H1 (cell line): ENCODE results near the gene FUNDC2. TPM values are rescaled to one million over a fixed set of nuclear protein-coding genes. Genes with fewer than 3 reads are reported as not detected.

Experiments
- CTCF ChIA-PET: fragments of 300-600 bp; sonication (Branson Sonifier 250); formaldehyde crosslinking; loops from one replicate; lab custom pipeline; 2021; ENCODE audit not compliant: partially characterized antibody; lab: Charles Lee
- POLR2A ChIA-PET: fragments of 300-600 bp; sonication (Branson Sonifier 250); formaldehyde crosslinking; loops from one replicate; lab custom pipeline; 2021; ENCODE audit warnings: inconsistent platforms; ENCODE audit not compliant: partially characterized antibody; lab: Charles Lee
- DNase-seq, 2 experiments: peaks; one replicate each; pipeline versions ENCODE4 v3.0.0 to v3.0.0-alpha.2; 2010 to 2022; ENCODE audit warnings: low spot score in 2 of 2, low read depth in 1 of 2, mixed read lengths in 1 of 2
- FAIRE-seq: peaks from 2 replicates; lab custom pipeline; 2011; peaks lifted over from hg19 to GRCh38; lab: Jason Lieb, UNC
- H2AFZ ChIP-seq: 2 replicates; pipeline ENCODE4 v1.8.1; 2012; ENCODE audit warnings: low read length, inconsistent platforms
- H2AK5ac ChIP-seq: 2 replicates; pipeline ENCODE4 v1.6.1; 2013; ENCODE audit warnings: low read depth, low read length
- H2BK120ac ChIP-seq: replicated peaks from 2 replicates; pipeline ENCODE3; 2013; ENCODE audit warnings: low read depth, low read length, inconsistent platforms
- H2BK12ac ChIP-seq: 2 replicates; pipeline ENCODE4 v1.6.1; 2013; ENCODE audit warnings: low read depth, low read length
- H2BK15ac ChIP-seq: 2 replicates; pipeline ENCODE4 v1.6.1; 2013; ENCODE audit warnings: low read length
- H2BK20ac ChIP-seq: 2 replicates; pipeline ENCODE4 v1.6.1; 2013; ENCODE audit warnings: low read length
- H2BK5ac ChIP-seq: 2 replicates; pipeline ENCODE4 v1.6.1; 2013; ENCODE audit warnings: low read depth, low read length
- H3K14ac ChIP-seq: 2 replicates; pipeline ENCODE4 v1.6.1; 2013; ENCODE audit warnings: inconsistent platforms; ENCODE audit not compliant: insufficient read length
- H3K18ac ChIP-seq: 2 replicates; pipeline ENCODE4 v1.6.1; 2013; ENCODE audit warnings: low read length; ENCODE audit errors: extremely low read depth
- H3K23ac ChIP-seq: 2 replicates; pipeline ENCODE4 v1.6.1; 2013; ENCODE audit warnings: inconsistent platforms; ENCODE audit not compliant: insufficient read length
- H3K23me2 ChIP-seq: 2 replicates; pipeline ENCODE4 v1.6.1; 2013; ENCODE audit warnings: low read depth, low read length
- H3K27ac ChIP-seq: 2 replicates; pipeline ENCODE4 v1.6.1; 2011; ENCODE audit warnings: low read depth, low read length, inconsistent platforms
- H3K27me3 ChIP-seq, 4 experiments: replicated peaks in 1 of 4; 1 replicate in 1 of 4; 2 replicates in 3 of 4; pipeline versions ENCODE4 v1.6.1 to v1.8.1; 2011 to 2013; ENCODE audit warnings: low read length in 3 of 4, mild to moderate bottlenecking in 3 of 4, inconsistent platforms in 2 of 4, mixed read lengths in 2 of 4, moderate library complexity in 1 of 4; ENCODE audit not compliant: control insufficient read depth in 3 of 4, insufficient read depth in 3 of 4; ENCODE audit errors: extremely low read depth in 1 of 4
- H3K36me3 ChIP-seq, 4 experiments: 2 replicates each; pipeline versions ENCODE4 v1.6.1 to v1.8.1; 2011 to 2013; ENCODE audit warnings: mild to moderate bottlenecking in 4 of 4, low read length in 3 of 4, moderate library complexity in 2 of 4, control low read depth in 1 of 4, inconsistent platforms in 1 of 4; ENCODE audit not compliant: insufficient read depth in 4 of 4, control insufficient read depth in 2 of 4
- H3K4ac ChIP-seq: replicated peaks from 2 replicates; pipeline ENCODE3; 2013; ENCODE audit warnings: low read length, low read depth, mixed read lengths, inconsistent platforms; ENCODE audit not compliant: insufficient read length
- H3K4me1 ChIP-seq, 4 experiments: replicated peaks in 1 of 4; 1 replicate in 1 of 4; 2 replicates in 3 of 4; pipeline versions ENCODE4 v1.6.1 to v1.8.1; 2011 to 2013; ENCODE audit warnings: low read length in 3 of 4, inconsistent platforms in 2 of 4, mixed read lengths in 1 of 4; ENCODE audit not compliant: insufficient read depth in 4 of 4, control insufficient read depth in 3 of 4
- H3K4me2 ChIP-seq, 2 experiments: 2 replicates each; pipeline versions ENCODE4 v1.6.1 to v1.8.1; 2011 to 2013; ENCODE audit warnings: low read depth in 2 of 2, low read length in 2 of 2, control low read depth in 1 of 2, inconsistent platforms in 1 of 2, mild to moderate bottlenecking in 1 of 2; ENCODE audit not compliant: insufficient read depth in 1 of 2
- H3K4me3 ChIP-seq, 4 experiments: fragments of 200-600, 300-600 bp in 1 of 4; sonication (generic), shearing (Covaris generic), sonication (Bioruptor Twin) in 1 of 4; 2 replicates each; pipeline versions ENCODE4 v1.5.1 to v1.8.1; 2011 to 2016; ENCODE audit warnings: low read length in 4 of 4, low read depth in 3 of 4, control low read depth in 2 of 4, inconsistent platforms in 2 of 4, mild to moderate bottlenecking in 2 of 4, mixed read lengths in 1 of 4, moderate library complexity in 1 of 4; ENCODE audit not compliant: insufficient read depth in 2 of 4; ENCODE audit errors: extremely low read depth in 1 of 4
- H3K56ac ChIP-seq: replicated peaks from 2 replicates; pipeline ENCODE3; 2013; ENCODE audit warnings: low read depth, mild to moderate bottlenecking, mixed read lengths, low read length, inconsistent platforms; ENCODE audit not compliant: insufficient read length
- H3K79me1 ChIP-seq: 2 replicates; pipeline ENCODE4 v1.6.1; 2013; ENCODE audit warnings: low read depth, low read length, control low read depth
- H3K79me2 ChIP-seq, 2 experiments: 2 replicates each; pipeline versions ENCODE4 v1.6.1 to v1.8.1; 2012 to 2013; ENCODE audit warnings: low read length in 2 of 2, mild to moderate bottlenecking in 2 of 2, inconsistent platforms in 1 of 2; ENCODE audit not compliant: insufficient read depth in 2 of 2, control insufficient read depth in 1 of 2
- H3K9ac ChIP-seq, 4 experiments: replicated peaks in 1 of 4; 1 replicate in 1 of 4; 2 replicates in 3 of 4; pipeline versions ENCODE4 v1.6.1 to v1.8.1; 2011 to 2013; ENCODE audit warnings: low read depth in 3 of 4, low read length in 3 of 4, control low read depth in 2 of 4, mild to moderate bottlenecking in 2 of 4, moderate library complexity in 2 of 4, inconsistent platforms in 1 of 4; ENCODE audit errors: extremely low read depth in 1 of 4
- H3K9me3 ChIP-seq, 2 experiments: 2 replicates each; pipeline versions ENCODE4 v1.6.1 to v1.8.1; 2012 to 2013; ENCODE audit warnings: mild to moderate bottlenecking in 2 of 2, moderate library complexity in 2 of 2, control low read depth in 1 of 2, inconsistent platforms in 1 of 2, low read depth in 1 of 2, low read length in 1 of 2, mixed read lengths in 1 of 2; ENCODE audit not compliant: insufficient read depth in 2 of 2
- H4K20me1 ChIP-seq, 2 experiments: replicated peaks in 1 of 2; 2 replicates each; pipeline versions ENCODE3 to v1.8.1; 2011 to 2013; ENCODE audit warnings: inconsistent platforms in 2 of 2, low read length in 2 of 2, mild to moderate bottlenecking in 1 of 2; ENCODE audit not compliant: insufficient read depth in 2 of 2, control insufficient read depth in 1 of 2
- H4K5ac ChIP-seq: 2 replicates; pipeline ENCODE4 v1.6.1; 2013; ENCODE audit warnings: low read length, low read depth, mixed read lengths, inconsistent platforms; ENCODE audit not compliant: insufficient read length
- H4K8ac ChIP-seq: 2 replicates; pipeline ENCODE4 v1.8.0; 2013; ENCODE audit warnings: mild to moderate bottlenecking, moderate library complexity, low read length, inconsistent platforms; ENCODE audit not compliant: insufficient read depth; ENCODE audit errors: extremely low read depth
- H4K91ac ChIP-seq: replicated peaks from 2 replicates; pipeline ENCODE3; 2013; ENCODE audit warnings: low read length, mixed read lengths, inconsistent platforms; ENCODE audit not compliant: insufficient read length
- GABPA ChIP-seq: IDR thresholded peaks from 2 replicates; pipeline ENCODE4 v1.6.1; 2011; ENCODE audit warnings: mild to moderate bottlenecking, low read length, moderate library complexity, borderline replicate concordance; ENCODE audit not compliant: insufficient read depth
- KDM4A ChIP-seq: IDR thresholded peaks from one replicate; pipeline ENCODE4 v1.7.1; 2012; ENCODE audit warnings: low read depth, mild to moderate bottlenecking, moderate library complexity, low read length, inconsistent platforms; ENCODE audit not compliant: severe bottlenecking
- WGBS, 2 experiments: shearing (Covaris generic) in 1 of 2; methylation state at CpG; one replicate each; pipeline versions ENCODE4 v1.1.6 to v1.1.7; 2013 to 2015; ENCODE audit warnings: low lambda C conversion rate in 2 of 2, mixed read lengths in 2 of 2, inconsistent platforms in 1 of 2, low coverage in 1 of 2, missing lambda C conversion rate in 1 of 2; ENCODE audit not compliant: insufficient replicate concordance in 2 of 2, insufficient coverage in 1 of 2, insufficient read length in 1 of 2; ENCODE audit errors: extremely low coverage in 1 of 2, missing lambda C conversion rate in 1 of 2; 5-methylcytosine and 5-hydroxymethylcytosine counted together
- polyA plus RNA-seq, 7 experiments: library from polyadenylated mRNA; depleted of rRNA in 3 of 7; stranded (reverse) in 5 of 7; unstranded in 2 of 7; fragments of >200 nt in 5 of 7; fragments of 200-250 nt in 2 of 7; gene quantifications; 1 replicate in 5 of 7; 2 replicates in 1 of 7; 4 replicates in 1 of 7; pipeline versions ENCODE4 v1.2.1 to v1.2.3, GENCODE V29; 2011 to 2013; ENCODE audit warnings: missing spikeins in 2 of 7, mixed read lengths in 2 of 7
- total RNA-seq: library from RNA; stranded (reverse); fragmentation: NEBNext Ultra II Directional; extraction: Animal tissue kit (Norgen Biotek cat#: 25700); gene quantifications from 2 replicates; pipeline ENCODE4 v1.2.1, GENCODE V29; 2021

The FUNDC2 gene
- total and polyA plus RNA-seq, 2 of the 8 experiments (the other 6 are each of a cell fraction or from before 2014, with no cell fraction given), result 67.7 to 93.7 TPM

GRCh38 chrX:155028129-155028528 is 1.5 kb downstream of the FUNDC2 start:
- TF ChIP-seq KDM4A (no peak), GABPA (no peak)
- H3K18ac ChIP-seq, result no peak overlapping the region
- no peak overlapping the region for H2BK15ac ChIP-seq
- no peak overlapping the region for H3K56ac ChIP-seq
- H4K91ac ChIP-seq, result no peak overlapping the region
- ChIA-PET CTCF (interaction anchor here (0.7 kb wide), 1 partner anchor 10 kb away, joined by 4 read pairs; no protein-coding TSS in a partner anchor), POLR2A (interaction anchor here (1.4 kb wide), 1 partner anchor 21 kb away, joined by 3 read pairs; no protein-coding TSS in a partner anchor)
- H2BK12ac ChIP-seq, result no peak overlapping the region
- H4K8ac ChIP-seq, result no peak overlapping the region
- no peak overlapping the region for H3K23ac ChIP-seq
- H3K4ac ChIP-seq, result no peak overlapping the region
- H2BK5ac ChIP-seq, result no peak overlapping the region
- 65% methylated on average over 3 of the region's 3 CpGs; no CpG with 5 or more reads in 1 of the 2 experiments for WGBS, 2 experiments
- peaks cover 0 to 22% of the 10 kb centered on the region in 2 experiments; a peak in 2 of 4 replicates for H3K79me2 ChIP-seq
- H3K4me3 ChIP-seq, result peak overlapping the region in 2 of 4 experiments; percentile 89 to 90; a peak in 3 of 8 replicates
- H3K4me1 ChIP-seq, result peaks cover 0 to 3% (median under 1%) of the 10 kb centered on the region in 4 experiments; a peak in 2 of 7 replicates
- H4K5ac ChIP-seq, result no peak overlapping the region
- H2BK20ac ChIP-seq, result no peak overlapping the region
- H3K9me3 ChIP-seq, result no peaks in the 10 kb centered on the region
- H2AFZ ChIP-seq, result no peak overlapping the region
- FAIRE-seq, result no peak
- no peak for DNase-seq
- H3K27me3 ChIP-seq, result no peaks in the 10 kb centered on the region
- no peak overlapping the region for H3K27ac ChIP-seq
- H2AK5ac ChIP-seq, result no peak overlapping the region
- H3K79me1 ChIP-seq, result no peaks in the 10 kb centered on the region
- H3K9ac ChIP-seq, result no peak overlapping the region; a peak in 1 of 7 replicates
- no peak overlapping the region for H3K14ac ChIP-seq
- no peaks in the 10 kb centered on the region for H3K36me3 ChIP-seq
- H2BK120ac ChIP-seq, result no peak overlapping the region
- H3K23me2 ChIP-seq, result peaks cover 3% of the 10 kb centered on the region; the same call in 1 of the 2 replicates
- peak overlapping the region; percentile 62 to 79 for H3K4me2 ChIP-seq
- no peaks in the 10 kb centered on the region for H4K20me1 ChIP-seq
